Measurements from ENCODE around the gene GPATCH3.
"Not testable (repeated sequence)": the region's sequence is repeated elsewhere in the genome, so short reads cannot be mapped to it uniquely, and the experiment has no call there.

GPATCH3 gene, protein sequence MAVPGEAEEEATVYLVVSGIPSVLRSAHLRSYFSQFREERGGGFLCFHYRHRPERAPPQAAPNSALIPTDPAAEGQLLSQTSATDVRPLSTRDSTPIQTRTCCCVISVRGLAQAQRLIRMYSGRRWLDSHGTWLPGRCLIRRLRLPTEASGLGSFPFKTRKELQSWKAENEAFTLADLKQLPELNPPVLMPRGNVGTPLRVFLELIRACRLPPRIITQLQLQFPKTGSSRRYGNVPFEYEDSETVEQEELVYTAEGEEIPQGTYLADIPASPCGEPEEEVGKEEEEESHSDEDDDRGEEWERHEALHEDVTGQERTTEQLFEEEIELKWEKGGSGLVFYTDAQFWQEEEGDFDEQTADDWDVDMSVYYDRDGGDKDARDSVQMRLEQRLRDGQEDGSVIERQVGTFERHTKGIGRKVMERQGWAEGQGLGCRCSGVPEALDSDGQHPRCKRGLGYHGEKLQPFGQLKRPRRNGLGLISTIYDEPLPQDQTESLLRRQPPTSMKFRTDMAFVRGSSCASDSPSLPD

DNA sequence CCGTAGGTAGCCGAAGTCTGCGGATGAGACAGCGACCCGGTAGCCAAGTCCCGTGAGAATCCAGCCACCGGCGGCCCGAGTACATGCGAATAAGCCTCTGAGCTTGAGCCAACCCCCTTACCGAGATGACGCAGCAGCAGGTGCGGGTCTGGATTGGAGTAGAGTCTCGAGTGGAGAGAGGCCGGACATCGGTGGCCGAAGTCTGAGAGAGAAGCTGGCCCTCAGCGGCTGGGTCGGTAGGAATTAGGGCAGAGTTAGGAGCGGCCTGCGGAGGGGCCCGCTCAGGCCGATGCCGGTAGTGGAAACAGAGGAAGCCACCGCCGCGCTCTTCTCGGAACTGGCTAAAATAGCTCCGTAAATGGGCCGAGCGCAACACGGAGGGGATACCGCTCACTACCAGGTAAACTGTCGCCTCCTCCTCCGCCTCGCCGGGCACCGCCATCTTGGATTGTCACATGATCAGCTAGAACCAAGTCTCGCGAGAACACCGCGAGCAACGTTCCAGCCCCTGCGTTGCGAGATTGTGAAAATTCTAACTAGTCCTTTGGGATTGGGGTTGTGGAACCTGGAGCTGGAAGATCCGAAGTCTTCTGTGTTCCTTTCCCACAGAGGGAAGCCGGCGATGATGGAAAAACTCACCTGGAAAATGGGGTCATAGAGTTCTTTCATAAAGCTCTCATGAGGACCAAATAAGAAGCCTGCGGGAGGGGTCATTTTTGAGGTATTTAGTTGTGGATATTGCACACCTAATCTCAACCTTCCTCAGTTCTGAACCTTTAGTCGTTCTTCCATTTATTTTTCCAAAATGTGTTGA lies at the start of gene GPATCH3:
GPATCH3 (minus strand) TSS at position 467 of the 814 bp plus-strand sequence; CDS start at position 442, 25 bp downstream.
- DNase-seq, result peak; percentile 82 to 93

DNA sequence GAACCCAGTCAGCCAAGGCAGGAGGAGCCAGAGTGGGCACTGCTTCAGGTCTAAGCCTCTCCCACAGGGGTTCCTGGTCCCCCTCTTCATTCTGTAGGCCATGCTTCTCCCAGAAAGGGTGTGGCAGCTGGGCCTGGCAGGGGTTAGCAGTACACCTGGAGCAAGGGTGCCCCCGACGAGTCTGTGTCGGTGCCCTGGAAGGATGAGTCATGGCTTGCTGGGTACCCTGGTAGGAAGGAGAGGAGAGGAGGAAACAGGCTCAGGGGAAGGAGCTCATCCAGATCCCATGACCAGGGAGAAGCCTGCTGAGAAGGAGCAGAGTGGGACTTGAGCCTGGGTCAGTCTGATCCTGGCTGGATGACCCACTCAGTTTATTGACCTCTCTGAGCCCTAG lies 49.7 kb upstream of the GPATCH3 start:
- DNase-seq, result no peak

DNA sequence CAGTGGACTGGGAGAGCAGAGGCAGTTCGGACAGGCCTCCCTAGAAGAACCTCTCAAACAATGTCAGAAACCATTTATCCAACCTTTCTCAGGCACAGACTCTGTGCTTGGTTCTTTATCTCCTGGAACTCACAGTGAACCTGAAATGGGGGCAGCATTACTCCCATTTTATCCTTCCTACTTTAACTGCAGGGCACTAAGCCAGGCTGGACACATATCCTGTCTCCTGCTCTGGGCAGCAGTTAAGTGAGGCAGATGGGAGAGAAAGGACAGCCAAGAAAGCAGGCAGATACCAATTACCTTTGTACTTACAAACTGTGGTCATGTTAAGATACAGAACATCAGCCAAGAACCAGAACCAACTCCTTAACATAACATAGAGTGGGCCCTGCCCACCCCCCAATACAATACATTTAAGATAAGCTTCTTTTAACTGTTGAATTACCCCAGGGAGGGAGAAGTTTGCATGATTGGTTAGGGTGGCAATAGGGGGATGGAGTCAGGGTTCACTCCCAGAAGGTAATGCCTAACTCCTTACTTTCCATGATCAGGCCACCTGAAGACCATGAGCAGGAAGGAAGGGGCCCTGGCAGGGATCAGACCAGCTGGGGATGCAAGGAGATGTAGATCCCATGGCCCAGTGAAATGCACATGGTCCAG lies 49.1 kb upstream of the GPATCH3 start:
- no peak for DNase-seq

DNA sequence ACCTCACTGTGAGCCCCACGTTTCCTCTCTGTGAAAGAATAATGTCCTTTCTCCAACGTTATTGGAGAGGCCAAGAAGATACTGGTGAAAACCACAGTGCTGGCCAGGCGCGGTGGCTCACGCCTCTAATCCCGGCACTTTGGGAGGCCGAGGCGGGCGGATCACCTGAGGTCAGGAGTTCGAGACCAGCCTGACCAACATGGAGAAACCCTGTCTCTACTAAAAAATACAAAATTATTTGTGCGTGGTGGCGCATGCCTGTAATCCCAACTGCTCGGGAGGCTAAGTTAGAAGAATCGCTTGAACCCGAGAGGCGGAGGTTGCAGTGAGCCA lies 48.4 kb upstream of the GPATCH3 start:
- not testable (repeated sequence) for DNase-seq

DNA sequence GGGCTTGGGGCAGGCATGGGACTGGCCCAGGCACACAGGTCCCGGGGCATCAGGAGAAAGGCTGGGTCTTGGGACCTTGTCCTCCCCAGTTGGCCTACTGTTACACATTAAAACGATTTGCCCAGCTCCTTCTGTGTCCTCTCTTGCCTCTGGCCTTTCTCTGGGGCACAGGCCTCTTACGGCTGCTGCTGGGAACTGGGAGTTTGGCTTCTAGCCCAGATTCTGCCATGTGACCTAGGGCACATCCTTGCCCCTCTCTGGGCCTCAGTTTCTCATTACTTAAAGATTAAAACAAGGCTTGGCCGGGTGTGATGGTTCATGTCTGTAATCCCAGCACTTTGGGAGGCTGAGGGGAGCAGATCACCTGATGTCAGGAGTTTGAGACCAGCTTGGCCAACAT lies 46.0 kb upstream of the GPATCH3 start:
- DNase-seq, result no peak

DNA sequence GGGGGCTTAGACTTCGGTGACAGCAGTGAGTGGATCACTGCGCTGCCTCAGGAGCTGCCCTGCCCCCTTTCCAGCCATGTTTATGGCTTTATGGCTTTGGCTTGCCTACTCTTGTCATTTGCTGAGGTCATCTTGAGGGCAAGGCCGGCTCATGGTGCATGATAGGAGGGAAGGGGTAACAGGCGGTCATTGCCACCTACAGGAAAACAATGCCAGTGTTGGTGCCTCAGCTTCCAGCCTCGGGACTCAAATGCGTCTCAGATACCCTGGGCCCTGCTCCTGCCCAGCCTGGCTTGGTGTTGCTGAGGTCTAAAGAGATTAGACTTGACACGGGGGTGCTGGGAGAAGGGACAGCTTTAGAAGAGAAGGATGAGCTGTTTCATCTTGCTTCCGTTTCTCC lies 45.5 kb upstream of the GPATCH3 start:
- DNase-seq, result no peak

DNA sequence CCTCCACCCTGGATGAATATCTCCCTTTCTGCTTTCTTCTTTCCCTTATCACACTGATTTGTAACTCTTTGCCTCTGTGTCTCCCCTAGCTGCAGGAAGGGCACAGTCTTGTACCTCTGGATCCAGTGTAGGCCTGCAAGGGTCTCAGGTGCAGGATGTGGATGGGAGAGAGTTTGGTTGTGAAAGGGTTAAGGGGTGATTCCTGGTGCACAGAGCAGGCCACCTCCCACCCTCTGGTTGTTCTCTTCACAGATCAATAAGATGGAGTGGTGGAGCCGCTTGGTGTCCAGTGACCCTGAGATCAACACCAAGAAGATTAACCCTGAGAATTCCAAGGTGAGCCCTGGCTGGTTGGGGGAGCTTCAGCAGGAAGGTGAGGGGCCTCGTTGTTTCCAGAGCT lies 44.9 kb upstream of the GPATCH3 start:
- DNase-seq, result no peak

DNA sequence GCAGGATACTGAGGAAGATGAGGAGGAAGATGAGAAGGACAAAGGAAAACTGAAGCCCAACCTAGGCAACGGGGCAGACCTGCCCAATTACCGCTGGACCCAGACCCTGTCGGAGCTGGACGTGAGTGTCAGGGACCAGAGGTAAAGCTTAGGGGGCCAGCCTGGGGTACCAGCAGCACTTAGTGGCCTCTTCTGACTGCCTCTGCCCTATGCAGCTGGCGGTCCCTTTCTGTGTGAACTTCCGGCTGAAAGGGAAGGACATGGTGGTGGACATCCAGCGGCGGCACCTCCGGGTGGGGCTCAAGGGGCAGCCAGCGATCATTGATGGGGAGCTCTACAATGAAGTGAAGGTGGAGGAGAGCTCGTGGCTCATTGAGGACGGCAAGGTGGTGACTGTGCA lies 42.4 kb upstream of the GPATCH3 start:
- no peak for DNase-seq

DNA sequence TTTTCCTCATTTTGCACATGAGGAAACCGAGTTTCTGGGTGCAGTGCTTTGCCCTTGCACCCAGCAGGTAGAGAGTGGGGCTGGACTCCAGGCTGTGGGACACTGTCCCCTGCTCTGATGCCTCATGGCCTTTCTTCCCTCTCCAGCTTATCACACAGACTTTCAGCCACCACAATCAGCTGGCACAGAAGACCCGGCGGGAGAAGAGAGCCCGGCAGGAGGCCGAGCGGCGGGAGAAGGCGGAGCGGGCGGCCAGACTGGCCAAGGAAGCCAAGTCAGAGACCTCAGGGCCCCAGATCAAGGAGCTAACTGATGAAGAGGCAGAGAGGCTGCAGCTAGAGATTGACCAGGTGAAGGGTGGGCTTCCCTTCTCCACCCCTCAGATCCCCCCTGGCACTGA lies 41.0 kb upstream of the GPATCH3 start:
- no peak for DNase-seq

DNA sequence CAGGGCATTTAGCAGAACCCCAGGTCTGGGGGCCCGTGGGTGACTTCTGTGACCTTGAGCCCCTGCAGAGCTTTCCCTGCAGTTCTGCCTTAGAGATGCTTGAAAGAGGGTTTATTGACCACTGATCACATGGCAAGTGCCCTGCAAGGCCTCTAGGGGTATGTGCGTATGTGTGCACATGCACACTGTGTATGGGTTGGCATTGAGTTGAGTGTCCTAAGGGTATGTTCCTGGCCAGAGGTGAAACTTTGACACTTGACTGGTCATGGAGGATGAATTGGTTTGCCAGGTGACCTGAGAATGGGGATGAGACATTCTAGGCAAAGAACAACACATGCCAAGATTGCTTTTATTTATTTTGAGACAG lies 38.4 kb upstream of the GPATCH3 start:
- no peak for DNase-seq

DNA sequence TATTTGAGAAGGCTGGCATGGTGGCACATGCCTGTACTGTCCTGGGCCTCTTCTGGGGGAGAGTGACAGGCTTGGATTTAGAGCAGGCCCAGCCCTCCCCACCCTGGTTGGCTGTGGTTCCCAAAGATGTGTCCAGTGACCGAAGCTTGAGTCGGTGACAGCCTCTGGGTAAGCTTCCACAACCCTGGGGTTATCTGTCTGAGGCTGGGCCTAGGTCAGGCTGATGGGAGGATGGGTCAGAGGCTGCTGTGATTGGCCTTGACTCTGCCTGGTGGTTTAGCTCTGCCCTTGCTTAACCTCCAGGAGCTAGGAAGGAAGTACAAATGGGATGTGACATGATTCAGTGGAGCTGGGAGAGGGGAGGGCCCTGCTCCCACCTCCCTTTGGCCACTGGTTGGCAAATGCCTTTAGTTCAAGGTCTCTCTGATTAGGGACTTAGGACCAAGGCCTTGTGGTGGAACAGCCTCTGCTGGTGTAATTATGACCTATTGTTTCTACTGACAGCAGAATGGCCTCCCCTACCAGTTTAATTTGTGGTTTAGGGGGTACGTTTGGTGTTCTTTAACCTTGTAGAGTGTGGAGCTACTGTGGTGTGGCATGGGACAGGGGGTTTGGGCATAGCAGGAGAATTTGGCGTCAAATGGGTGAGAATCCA lies 37.9 kb upstream of the GPATCH3 start:
- peak; percentile 13 to 50 for DNase-seq

DNA sequence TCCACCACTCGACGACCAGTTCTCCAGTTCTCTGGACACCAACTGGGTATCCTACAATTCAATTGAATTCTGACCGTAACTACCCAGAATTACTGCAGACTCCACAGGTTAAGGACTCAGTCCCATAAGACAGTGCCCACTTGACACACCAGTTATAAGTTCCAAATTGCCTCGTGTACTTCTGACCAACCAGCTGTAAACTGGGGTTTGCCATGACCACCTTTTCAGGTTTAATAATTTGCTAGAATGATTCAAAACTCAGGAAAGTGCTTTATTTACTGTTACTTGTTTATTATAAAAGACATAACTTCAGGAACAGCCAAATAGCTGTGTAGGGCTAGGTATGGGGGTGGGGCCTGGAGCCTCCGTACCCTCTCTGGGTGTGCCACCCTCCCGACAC lies 36.6 kb upstream of the GPATCH3 start:
- DNase-seq, result no peak

DNA sequence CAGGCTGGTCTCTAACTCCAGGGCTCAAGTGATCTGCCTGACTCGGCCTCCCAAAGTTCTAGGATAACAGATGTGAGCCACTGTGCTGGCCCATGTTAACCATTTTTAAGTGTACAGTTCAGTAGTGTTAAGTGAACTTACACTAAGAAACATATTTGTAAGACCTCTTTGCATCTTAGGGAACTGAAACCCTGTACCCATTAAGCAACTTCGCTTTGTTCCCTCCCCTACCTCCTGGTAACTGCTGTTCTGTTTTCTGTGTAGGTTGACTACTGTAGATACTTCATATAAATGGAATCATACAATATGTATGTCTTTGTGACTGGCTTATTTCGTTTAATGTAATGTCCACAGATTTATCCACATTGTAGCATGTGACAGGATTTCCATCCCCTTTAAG lies 32.3 kb upstream of the GPATCH3 start:
- peak; percentile 77 to 84 for DNase-seq

DNA sequence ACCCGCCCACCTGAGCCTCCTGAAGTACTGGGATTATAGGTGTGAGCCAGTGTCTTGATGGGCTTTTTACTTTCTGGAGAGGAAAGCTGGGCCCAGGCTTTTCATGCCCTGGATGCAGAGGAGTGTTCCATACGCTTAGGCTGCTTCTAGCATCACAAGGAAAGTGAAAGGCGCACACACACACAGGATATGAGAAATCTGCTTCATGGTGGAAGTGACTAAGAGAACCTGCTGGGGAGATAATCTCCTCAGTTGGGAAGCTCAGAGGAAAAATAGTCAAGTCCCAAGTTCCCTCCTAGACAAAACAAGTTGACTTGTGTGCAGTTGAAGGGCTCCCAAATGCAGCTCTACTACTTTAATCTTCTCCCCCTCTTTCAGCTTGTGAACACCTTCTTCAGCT lies 23.4 kb upstream of the GPATCH3 start:
- no peak for DNase-seq

DNA sequence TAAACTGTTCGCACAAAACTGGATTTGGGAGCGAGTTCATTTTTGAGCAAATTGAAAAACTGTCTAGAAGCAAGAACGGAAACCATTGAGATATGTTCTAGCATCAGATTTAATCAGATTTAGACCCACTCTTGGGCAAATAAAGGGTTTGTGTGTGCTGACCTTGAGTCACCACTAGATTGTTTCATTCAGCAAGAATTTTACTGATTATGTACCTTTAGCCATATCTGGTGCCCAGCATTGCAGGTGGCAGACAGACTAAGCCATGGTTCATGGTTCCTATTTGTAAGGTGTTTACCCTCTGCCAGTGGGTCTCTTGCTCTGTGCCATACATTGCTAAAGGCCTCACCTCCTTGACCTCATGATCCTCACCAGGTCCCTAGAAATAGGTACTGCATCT lies 22.6 kb upstream of the GPATCH3 start:
- DNase-seq, result no peak

DNA sequence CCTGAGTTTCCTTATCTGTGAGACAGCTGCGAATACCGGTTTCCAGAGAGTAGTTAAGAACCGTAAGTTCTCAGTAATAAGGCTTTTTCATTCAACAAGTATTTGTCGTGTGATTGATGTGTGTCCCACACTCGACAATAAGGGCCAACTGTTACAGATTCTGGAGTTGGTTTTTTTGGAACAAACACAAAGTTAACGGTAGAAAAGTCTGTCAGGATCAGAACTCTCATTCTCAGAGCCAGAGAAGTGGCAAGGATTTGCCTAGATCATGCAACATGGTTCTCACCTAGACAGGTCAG lies 22.1 kb upstream of the GPATCH3 start:
- DNase-seq, result no peak

DNA sequence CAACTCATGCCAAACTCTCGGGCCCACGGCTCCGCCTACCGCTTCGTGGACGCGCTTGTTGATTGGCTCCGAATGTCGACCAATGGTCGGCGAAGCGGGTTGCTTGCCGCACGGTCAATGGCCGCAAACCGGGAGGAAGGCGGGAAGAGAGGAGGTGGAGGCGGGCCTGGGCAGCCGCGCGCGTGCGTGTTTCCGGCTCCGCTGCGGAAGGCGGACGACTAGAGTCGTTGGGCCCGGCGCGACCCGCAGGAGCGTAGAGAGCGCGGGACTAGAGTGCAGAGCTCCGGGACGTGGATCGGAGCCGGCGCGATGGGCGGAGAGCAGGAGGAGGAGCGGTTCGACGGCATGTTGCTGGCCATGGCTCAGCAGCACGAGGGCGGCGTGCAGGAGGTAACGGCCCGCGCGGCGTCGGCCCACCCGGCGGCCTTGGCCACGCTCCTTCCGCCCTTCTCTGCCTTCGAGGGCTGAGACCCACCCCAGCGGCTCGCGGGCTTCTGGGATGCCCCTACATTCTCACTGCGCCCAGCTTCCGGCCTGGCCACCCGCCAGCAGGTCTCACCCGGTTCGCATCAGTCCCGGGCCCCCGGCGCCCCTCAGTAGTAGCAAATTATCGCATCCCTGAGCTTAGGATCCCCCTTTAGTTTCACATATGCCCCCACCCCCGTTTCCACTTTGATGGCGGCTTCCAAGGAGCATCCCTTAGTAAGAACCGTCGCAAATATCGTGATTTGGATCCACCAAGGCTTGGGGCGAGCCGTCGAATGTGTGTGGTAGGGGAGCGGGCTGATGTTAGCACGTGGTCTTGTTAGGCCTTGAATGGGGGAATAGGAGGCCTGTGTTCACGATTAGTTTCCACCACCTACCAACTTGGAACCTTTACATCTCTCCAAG lies 21.5 kb upstream of the GPATCH3 start, which contains the start of gene NUDC:
NUDC (plus strand) TSS at position 204 of the 891 bp plus-strand sequence; CDS start at position 310, 106 bp downstream.
- peak; percentile 97 to 98 for DNase-seq

DNA sequence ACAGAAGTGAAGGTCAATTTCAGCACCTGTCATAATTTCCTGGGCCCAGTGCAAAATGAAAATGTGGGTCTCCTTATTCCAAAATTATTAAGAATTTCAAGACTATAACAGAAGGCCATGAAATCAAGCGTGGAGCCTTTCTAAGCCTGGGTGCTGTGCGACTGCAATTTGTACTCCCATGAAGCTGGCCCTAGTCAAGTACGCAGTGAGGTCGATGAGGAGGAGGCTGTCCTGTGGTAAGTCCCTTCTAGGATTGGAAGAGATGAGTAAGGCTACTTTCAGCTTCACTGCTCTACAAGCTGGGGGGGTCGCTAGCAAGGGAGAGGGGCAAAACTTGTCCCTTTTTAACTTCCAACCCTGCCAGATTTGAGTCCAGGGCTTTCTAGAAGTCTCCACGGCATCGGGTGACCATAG lies 20.9 kb upstream of the GPATCH3 start:
- no peak for DNase-seq

DNA sequence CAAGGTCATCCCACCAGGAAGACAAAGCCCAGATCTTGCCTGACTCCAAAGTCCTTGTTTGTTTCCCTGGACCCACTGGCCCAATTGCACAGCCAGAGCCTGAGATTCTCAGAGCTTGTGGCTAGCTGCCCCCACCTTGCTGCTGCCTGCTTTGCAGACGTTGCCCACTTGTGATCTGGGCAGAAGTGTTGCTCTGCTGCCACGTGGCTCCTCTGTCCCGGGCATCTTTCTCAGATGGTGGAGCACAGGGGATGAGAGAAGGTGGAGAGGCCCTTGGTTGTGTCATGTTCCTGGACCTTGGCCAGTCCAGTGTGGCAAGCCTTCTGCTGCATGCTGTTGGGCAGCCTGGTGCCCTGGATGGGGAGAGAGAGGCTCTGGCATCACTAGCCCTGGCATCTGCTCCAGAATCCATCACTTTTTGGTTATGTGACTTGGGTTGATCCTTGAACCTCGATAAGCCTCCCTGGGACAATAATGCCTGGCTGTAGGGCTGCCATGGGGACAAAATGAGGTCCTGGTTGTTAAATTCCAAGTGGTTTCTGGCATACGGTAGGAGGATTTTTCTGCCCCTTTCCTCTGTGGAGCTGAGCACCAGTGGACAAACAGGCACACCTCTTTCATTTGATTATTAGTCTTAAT lies 15.1 kb upstream of the GPATCH3 start:
- DNase-seq, result no peak

DNA sequence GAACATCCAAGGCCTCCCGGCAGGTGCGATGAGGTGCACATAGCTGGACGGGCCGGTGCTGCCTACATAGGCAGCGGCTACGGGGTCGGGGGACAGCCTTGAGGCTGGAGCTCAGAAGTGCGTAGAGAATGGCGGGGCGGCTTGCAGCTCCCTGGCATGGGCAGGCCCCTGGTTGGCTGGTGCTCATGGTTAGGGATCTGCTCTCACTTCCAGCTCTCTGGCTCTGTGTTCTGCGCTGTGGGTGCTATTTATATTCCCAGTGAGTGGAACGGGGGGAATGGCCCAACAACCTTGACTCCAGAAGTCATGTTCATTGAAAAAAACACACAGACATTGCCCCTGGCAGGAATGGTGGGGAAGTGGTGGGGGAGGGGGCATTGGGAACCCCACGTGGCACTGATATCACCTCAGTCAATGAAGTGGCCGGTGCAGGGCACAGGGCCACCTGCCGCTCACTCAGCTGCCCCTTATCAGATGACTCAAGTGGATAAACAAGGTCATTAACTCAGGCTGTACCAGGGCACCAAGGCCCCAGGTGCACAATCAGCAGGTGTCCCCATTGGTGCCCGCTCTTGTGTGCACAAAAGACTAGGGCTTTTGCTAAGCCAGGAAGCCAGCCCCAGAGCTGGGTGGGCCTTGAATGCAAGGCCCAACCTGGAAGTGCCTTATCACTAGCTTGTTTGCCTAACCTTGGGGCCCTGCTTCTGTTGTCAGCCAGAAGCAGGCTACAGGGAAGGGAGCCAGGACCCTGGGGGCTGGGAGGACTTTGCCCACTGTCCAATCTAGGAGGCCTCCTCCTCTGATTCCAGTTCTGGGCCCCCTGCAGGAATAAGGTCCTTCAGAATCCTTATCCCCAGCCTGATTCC lies 13.7 kb upstream of the GPATCH3 start, which contains the start of gene NR0B2:
NR0B2 (minus strand) TSS at position 222 of the 866 bp plus-strand sequence; CDS start at position 187, 35 bp downstream.
- no peak for DNase-seq

Data from inflammatory macrophage treated with lipopolysaccharide for 1 hour (primary cell).